ENCODE data around the gene ADAP1.
"Not testable (repeated sequence)": the region's sequence is repeated elsewhere in the genome, so short reads cannot be mapped to it uniquely, and the experiment has no call there.

The ADAP1 gene

GRCh38 chr7:919924-920341, 34.5 kb downstream of the ADAP1 start:
- DNase-seq, result no peak

GRCh38 chr7:919114-919442, 35.4 kb downstream of the ADAP1 start:
- DNase-seq, result no peak

DNA sequence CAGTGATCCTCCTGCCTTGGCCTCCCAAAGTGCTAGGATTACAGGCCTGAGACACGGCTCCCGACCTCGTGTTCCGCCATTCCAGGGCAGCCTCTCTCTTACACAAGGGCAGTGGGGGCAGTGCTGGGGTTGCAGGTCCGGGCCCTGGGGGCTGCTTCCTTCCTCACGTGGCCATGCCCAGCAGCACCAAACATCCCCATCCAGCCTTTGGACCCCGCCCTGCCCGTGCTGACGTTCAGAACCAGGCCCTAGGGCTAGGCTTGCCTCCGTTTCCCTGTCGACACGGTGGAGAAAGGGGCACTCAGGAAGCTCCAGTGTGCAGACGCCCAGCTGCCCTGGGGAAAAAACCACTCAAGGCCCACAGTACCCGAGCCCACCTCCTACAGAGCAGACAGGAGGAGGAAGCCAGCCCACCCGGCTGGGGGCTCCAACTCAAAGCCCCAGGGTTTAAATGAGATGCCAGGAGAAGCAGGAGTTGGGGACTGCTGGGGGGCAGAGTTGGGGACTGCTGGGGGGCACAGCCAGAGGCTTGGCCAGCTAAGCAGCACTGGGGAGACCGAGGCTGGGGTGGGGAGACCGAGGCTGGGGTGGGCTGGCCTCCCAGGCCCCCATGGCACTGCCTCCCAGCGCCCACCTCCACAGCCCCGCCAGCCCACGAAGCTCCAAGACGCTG, 35.9 kb downstream of the ADAP1 start:
- DNase-seq, result no peak

GRCh38 chr7:918118-918425, 36.4 kb downstream of the ADAP1 start:
- DNase-seq, result no peak

- no peak for DNase-seq
Measured at GRCh38 chr7:917255-918117, 37.0 kb downstream of the ADAP1 start.

- no peak for DNase-seq
Measured at GRCh38 chr7:916291-916941, 38.1 kb downstream of the ADAP1 start.

DNA sequence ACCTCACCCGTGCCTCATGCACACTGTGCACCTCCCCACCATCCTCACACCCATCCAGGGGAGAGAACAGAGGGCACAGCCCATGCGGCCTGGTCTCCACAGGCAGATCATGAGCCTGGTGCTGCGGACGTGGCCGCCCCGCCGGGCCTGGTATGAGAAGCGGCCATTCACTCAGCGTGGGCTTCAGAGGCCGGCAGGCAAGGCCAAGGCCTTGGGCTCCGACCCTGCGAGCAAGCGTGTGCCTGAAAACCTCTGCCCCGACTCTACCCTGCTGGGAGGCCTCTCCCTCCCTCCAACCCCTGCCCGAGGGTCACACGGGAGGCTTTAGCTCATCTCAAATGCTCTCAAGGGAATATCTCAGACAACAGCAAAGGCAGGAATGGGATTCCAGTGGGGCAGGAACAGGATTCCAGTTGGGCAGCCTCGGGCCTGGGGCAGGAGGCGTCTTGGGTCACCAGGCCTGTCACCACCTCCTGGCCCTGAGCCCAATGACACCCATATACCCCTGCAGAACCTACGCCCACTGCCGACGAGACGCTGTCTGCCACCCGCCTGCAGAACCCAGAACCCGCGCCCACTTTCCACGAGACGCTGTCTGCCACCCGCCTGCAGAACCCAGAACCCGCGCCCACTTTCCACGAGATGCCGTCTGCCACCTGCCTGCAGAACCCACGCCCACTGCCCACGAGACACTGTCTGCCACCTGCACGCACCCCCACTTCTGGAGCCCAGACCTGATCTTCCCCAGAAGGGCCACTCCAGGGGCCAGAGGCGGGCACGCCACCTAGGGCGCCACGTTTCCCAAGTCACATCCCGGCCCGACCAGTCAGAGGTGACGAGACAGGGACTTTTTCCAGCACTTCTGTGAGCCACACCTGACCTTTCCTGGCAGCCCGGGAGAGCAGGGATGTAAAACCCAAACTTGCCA, 38.9 kb downstream of the ADAP1 start:
- no peak for DNase-seq

GRCh38 chr7:914521-915194, 39.8 kb downstream of the ADAP1 start:
- DNase-seq, result no peak

GRCh38 chr7:913736-914520, 40.6 kb downstream of the ADAP1 start:
- DNase-seq, result no peak

DNA sequence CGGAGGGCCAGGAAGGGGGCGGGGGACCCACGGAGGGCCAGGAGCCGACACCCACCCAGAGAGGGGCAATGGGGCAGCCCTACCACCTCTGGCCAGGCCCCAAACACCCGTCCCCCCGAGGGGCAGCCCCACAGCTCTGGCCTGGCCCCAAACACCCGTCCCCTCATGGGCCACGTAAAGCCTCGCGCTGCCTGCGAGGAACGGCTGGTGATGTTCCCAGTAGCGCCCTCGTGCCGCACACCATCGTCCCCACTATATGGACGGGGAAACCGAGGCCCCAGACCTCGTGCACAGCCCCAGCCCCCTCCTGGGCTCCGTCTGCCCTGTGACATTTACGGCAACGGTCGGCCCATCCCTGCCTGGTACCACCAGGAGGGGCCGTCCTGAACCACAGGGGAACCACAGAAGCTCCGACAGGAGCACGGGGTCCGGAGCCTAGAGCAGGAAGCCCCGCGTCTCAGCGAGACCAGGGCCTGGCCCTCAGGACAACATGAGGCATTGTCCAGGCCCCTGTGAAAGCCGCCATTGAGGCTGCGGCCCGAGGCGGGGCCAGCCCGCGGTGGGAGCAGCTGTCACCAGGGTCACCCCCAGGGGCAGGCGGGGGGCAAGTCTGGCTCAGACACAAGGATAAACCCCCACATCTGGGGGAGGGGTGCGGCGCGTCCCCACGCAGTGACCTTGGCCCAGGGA, 42.5 kb downstream of the ADAP1 start:
- DNase-seq, result no peak

- DNase-seq, result no peak
Measured at GRCh38 chr7:910931-911431, 43.5 kb downstream of the ADAP1 start.

GRCh38 chr7:910441-910861, 44.0 kb downstream of the ADAP1 start:
- no peak for DNase-seq

DNA sequence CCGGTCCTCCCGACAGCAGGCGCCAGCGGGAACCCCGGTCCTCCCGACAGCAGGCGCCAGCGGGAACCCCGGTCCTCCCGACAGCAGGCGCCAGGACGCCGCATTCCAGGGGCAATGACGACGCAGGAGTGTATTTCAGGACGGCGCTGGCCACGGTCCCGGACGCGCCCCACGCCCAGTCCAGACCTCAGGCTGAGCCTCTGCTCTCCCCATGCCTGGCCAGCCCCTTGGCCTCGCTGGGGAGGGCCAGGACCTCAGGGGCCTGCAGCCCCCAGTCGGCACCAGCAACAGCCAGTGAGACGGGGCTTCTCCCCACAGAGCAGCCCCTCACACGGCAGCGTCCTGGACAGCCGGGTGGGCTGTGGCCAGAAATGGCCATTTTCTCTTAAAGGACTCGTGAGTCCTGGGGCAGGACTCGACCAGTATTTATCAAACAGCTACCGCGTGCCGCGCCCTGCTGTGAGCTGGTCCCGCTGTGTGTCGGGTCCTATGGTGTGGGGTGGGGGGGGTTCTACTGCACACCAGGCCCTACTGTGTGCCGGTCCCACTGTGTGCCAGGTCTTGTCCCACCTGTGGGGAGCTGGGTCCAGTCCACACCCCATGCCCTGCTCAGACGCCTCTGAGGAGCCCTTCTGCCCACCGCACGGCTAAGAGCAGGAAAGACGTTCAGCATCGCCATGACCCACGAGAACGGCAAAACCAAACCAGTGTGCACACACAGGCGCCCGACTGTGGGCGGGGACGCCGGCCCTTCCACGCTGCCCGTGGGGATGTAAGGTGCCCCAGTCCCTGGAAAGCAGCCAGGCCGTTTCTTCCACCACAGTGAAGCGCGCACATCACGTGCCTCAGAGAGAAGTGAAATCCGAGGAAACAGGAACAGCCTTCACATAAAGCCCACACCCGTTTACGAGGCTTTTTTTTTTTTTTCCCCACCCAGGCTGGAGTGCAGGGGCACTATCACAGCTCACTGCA, 44.8 kb downstream of the ADAP1 start:
- DNase-seq, result no peak

DNA sequence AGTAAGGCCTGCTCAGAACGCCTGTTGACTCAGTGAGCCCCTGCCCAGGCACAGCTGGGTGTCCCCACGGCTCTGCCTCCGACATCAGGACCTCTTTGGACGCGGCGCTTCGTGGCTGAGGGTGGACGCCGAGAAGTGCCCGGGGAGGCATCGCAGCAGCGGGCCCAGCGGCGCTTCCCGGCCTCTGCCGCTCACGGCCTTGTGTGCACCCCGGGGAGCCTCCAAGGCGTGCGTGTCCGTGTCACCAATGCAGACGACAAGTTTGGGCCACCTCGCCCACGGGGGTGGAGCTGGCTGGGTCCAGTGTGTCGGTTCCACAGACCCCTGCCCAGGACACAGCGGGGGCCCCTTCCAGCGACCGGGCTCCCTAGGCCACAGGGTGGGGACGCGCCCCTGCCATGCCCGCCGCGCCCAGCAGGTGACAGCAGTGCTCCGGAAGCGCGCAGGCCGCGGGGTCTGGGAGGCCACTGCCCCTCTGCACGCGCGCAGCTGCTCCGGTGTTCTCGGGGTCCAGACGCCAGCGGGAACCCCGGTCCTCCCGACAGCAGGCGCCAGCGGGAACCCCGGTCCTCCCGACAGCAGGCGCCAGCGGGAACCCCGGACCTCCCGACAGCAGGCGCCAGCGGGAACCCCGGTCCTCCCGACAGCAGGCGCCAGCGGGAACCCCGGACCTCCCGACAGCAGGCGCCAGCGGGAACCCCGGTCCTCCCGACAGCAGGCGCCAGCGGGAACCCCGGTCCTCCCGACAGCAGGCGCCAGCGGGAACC, 45.7 kb downstream of the ADAP1 start:
- DNase-seq, result not testable (repeated sequence)

DNA sequence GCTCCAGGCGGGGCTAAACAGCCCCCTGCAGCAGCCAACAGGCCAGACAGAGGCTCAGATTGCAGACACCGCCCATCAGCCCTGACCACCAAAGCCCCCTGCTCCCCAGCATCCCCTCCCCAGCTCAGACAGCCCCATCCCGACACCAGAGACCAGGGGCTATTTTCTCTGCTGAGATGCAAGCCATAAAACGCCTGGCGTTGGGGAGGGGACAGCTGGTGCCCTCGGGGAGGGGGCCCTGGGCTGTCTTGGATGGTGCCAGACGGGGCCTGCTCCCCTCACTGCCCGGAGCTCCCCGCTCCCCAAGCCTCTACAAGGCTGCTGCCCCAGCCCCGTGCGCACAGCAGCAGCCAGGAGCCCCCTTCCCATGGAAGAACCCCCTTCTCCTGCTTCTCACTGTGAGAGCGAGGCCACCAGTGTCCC, 46.3 kb downstream of the ADAP1 start:
- DNase-seq, result no peak

DNA sequence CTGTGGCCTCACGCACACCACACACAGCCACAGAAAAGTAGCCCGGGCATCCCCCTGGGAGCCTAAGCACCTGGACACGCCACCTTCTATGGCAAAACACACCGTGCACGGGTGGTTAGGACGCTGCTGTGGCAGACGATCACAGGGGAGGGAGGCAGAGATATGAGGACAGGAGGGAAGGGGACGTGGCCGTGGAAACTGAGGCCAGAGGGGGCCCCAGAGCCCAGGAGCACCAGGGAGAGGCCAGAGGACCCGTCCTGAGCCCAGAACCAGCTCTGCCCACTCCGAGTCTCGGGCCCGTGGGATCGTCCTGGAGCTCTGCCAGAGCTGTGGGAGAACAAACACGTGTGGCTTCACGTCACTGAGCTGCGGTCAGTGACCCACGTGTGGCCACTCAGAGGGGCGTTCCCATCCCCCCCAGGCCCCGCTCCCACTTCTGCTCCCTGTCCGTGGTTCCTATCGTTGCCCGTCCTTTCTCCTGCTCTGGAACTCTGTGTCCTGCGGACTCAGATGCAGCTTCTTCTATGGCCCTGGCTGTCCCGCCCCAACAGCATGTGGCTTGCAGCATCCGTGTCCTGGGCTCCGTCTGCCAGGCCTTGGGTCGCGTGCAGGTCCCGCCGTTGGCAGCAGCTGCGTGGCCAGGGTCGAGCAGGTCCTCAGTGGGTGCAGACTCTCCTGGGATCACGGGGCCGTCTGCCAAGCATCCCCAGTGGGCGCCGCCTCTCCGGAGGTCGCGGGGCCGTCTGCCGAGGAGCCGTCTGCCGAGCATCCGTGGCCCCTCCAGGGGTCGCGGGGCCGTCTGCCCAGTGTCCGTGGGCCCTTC, 47.1 kb downstream of the ADAP1 start:
- no peak for DNase-seq

- no peak for DNase-seq
Measured at GRCh38 chr7:906776-907157, 47.7 kb downstream of the ADAP1 start.

- peak; percentile 56 for DNase-seq
Measured at GRCh38 chr7:904847-905246, 49.6 kb downstream of the ADAP1 start.

Data from HCEC 1CT (cell line).